GM23338 (cell line): ENCODE data around the gene DMD. TPM values are rescaled to one million over a fixed set of nuclear protein-coding genes. Genes with fewer than 3 reads are reported as not detected.

Source experiments
- ATAC-seq: fragments of 200-7000 bp; cut with Tn5 transposase; 3 replicates; pipeline ENCODE4 v1.9.1; 2020
- DNase-seq: peaks from one replicate; pipeline ENCODE4 v3.0.0-alpha.2; 2015; ENCODE audit warnings: low spot score
- H2AFZ ChIP-seq: fragments of 200-600 bp; sonication (generic); 2 replicates; pipeline ENCODE4 v1.8.0; 2016; ENCODE audit warnings: antibody characterized with exemption, mild to moderate bottlenecking, moderate library complexity
- H3F3A ChIP-seq: fragments of 200-600 bp; sonication (generic); replicated peaks from 2 replicates; pipeline ENCODE4 v1.8.0; 2017; ENCODE audit warnings: antibody characterized with exemption, mixed run types, low read depth
- H3K27ac ChIP-seq: fragments of 200-600 bp; sonication (generic); 2 replicates; pipeline ENCODE4 v1.6.1; 2016; ENCODE audit warnings: low read depth
- H3K27me3 ChIP-seq: fragments of 200-600 bp; sonication (generic); 2 replicates; pipeline ENCODE4 v1.8.0; 2016; ENCODE audit warnings: mild to moderate bottlenecking, mixed run types, moderate library complexity; ENCODE audit not compliant: insufficient read depth
- H3K36me3 ChIP-seq: fragments of 200-600 bp; sonication (generic); 2 replicates; pipeline ENCODE4 v1.8.0; 2016; ENCODE audit warnings: mild to moderate bottlenecking; ENCODE audit not compliant: insufficient read depth
- H3K4me1 ChIP-seq: fragments of 200-600 bp; sonication (generic); 2 replicates; pipeline ENCODE4 v1.8.0; 2016; ENCODE audit warnings: mild to moderate bottlenecking, moderate library complexity; ENCODE audit not compliant: insufficient read depth
- H3K4me2 ChIP-seq: fragments of 200-600 bp; sonication (generic); 2 replicates; pipeline ENCODE4 v1.7.1; 2017; ENCODE audit warnings: mixed run types
- H3K4me3 ChIP-seq: fragments of 200-600 bp; sonication (generic); 2 replicates; pipeline ENCODE4 v1.6.1; 2016; ENCODE audit warnings: mixed run types
- H3K79me2 ChIP-seq: fragments of 200-600 bp; sonication (generic); replicated peaks from 2 replicates; pipeline ENCODE4 v1.8.0; 2017; ENCODE audit warnings: mild to moderate bottlenecking; ENCODE audit not compliant: insufficient read depth
- H3K9me2 ChIP-seq: fragments of 200-600 bp; sonication (generic); 2 replicates; pipeline ENCODE4 v1.8.0; 2017; ENCODE audit not compliant: insufficient read depth
- H4K20me1 ChIP-seq: fragments of 200-600 bp; sonication (generic); replicated peaks from 2 replicates; pipeline ENCODE4 v1.8.0; 2017; ENCODE audit warnings: mild to moderate bottlenecking; ENCODE audit not compliant: insufficient read depth
- H3K27ac Mint-ChIP-seq: 2 replicates; pipeline ENCODE4 v1.8.0; 2020; ENCODE audit warnings: inconsistent platforms, mild to moderate bottlenecking, moderate library complexity, mixed read lengths
- H3K27me3 Mint-ChIP-seq: 3 replicates; pipeline ENCODE4 v1.8.0; 2022; ENCODE audit warnings: low read depth, mild to moderate bottlenecking, moderate library complexity, mixed read lengths, inconsistent platforms; ENCODE audit not compliant: insufficient read depth, poor library complexity
- H3K36me3 Mint-ChIP-seq: 3 replicates; pipeline ENCODE4 v1.8.0; 2021; ENCODE audit warnings: low read depth, mild to moderate bottlenecking, inconsistent platforms, moderate library complexity, mixed read lengths
- H3K4me1 Mint-ChIP-seq: 3 replicates; pipeline ENCODE4 v1.8.0; 2020; ENCODE audit warnings: mild to moderate bottlenecking, inconsistent platforms, mixed read lengths
- H3K4me3 Mint-ChIP-seq: 3 replicates; pipeline ENCODE4 v1.8.0; 2021; ENCODE audit warnings: moderate library complexity, mild to moderate bottlenecking, inconsistent platforms, mixed read lengths
- H3K9me3 Mint-ChIP-seq: 3 replicates; pipeline ENCODE4 v1.8.0; 2020; ENCODE audit warnings: moderate library complexity, mild to moderate bottlenecking, inconsistent platforms, mixed read lengths
- CREB1 ChIP-seq: fragments of 250-450 bp; sonication (Bioruptor Pico); IDR thresholded peaks from 2 replicates; pipeline ENCODE4 v1.5.0; 2020; ENCODE audit warnings: low read depth, mild to moderate bottlenecking, moderate library complexity
- CTCF ChIP-seq, 2 experiments: fragments of 200-600 bp in 1 of 2; sonication (generic) in 1 of 2; conservative IDR thresholded peaks; 2 replicates each; pipeline versions ENCODE4 v1.5.1 to v1.6.1; 2016 to 2017; ENCODE audit warnings: antibody characterized with exemption in 2 of 2, low read depth in 2 of 2, mild to moderate bottlenecking in 2 of 2, moderate library complexity in 1 of 2
- ETS1 ChIP-seq: IDR thresholded peaks from 2 replicates; pipeline ENCODE4 v1.6.1; 2016; ENCODE audit warnings: antibody characterized with exemption
- EZH2 ChIP-seq: fragments of 200-600 bp; sonication (generic); IDR thresholded peaks from one replicate; pipeline ENCODE4 v1.8.0; 2017; ENCODE audit warnings: antibody characterized with exemption, mild to moderate bottlenecking, low read depth; ENCODE audit not compliant: unreplicated experiment
- EZH2phosphoT487 ChIP-seq: fragments of 200-600 bp; sonication (generic); IDR thresholded peaks from one replicate; pipeline ENCODE4 v1.8.1; 2018; ENCODE audit warnings: antibody characterized with exemption; ENCODE audit not compliant: unreplicated experiment
- JUNB ChIP-seq: IDR thresholded peaks from one replicate; pipeline ENCODE4 v1.6.1; 2016; ENCODE audit warnings: antibody characterized with exemption; ENCODE audit not compliant: unreplicated experiment
- NANOG ChIP-seq: IDR thresholded peaks from 2 replicates; pipeline ENCODE4 v1.6.1; 2016; ENCODE audit warnings: antibody characterized with exemption, borderline replicate concordance
- REST ChIP-seq: IDR thresholded peaks from one replicate; pipeline ENCODE4 v1.6.1; 2018; ENCODE audit warnings: antibody characterized with exemption; ENCODE audit not compliant: unreplicated experiment
- STAT1 ChIP-seq: IDR thresholded peaks from one replicate; pipeline ENCODE4 v1.6.1; 2016; ENCODE audit warnings: antibody characterized with exemption; ENCODE audit not compliant: unreplicated experiment
- ZNF114 ChIP-seq: fragments of 250-450 bp; sonication (Bioruptor Pico); IDR thresholded peaks from 2 replicates; pipeline ENCODE4 v1.5.0; 2020; ENCODE audit warnings: mild to moderate bottlenecking, moderate library complexity
- ZNF331 ChIP-seq: fragments of 250-450 bp; sonication (Bioruptor Pico); IDR thresholded peaks from 2 replicates; pipeline ENCODE4 v1.5.0; 2020; ENCODE audit warnings: low read depth, mild to moderate bottlenecking, moderate library complexity
- polyA plus RNA-seq: library from polyadenylated mRNA; unstranded; fragments of >200 nt; fragmentation: Nextera tagmentation; extraction: Ambion mirVana; gene quantifications from 2 replicates; pipeline ENCODE4 v1.2.1, GENCODE V29; 2016
- total RNA-seq: library from RNA; depleted of rRNA; stranded (reverse); fragments of >200 nt; shearing (Covaris generic); gene quantifications from 2 replicates; pipeline ENCODE4 v1.2.3, GENCODE V29; 2014

DMD gene
- total and polyA plus RNA-seq, 2 experiments from 2014 or later = 4.5 to 7.6 TPM

- H3K9me2 ChIP-seq = no peaks in the 10 kb centered on the region
- no peak for ATAC-seq
- no peak overlapping the region; the same call in 1 of the 2 replicates for H3K27ac Mint-ChIP-seq
Observed at GRCh38 chrX:33045882-33046281, 165.5 kb downstream of the DMD start.

GRCh38 chrX:33045245-33045644 lies 166.1 kb downstream of the DMD start:
- H3K4me3 ChIP-seq = no peak overlapping the region
- H4K20me1 ChIP-seq = no peaks in the 10 kb centered on the region
- no peak overlapping the region for H3K4me2 ChIP-seq
- peaks cover 3% of the 10 kb centered on the region for H3K27me3 Mint-ChIP-seq
- no peak overlapping the region for H3K27ac Mint-ChIP-seq
- H3K36me3 Mint-ChIP-seq = peaks cover 4% of the 10 kb centered on the region; the same call in 2 of the 3 replicates
- no peaks in the 10 kb centered on the region for H3K79me2 ChIP-seq
- H3K27ac ChIP-seq = no peak overlapping the region
- no peaks in the 10 kb centered on the region for H3K9me2 ChIP-seq
- no peaks in the 10 kb centered on the region for H3K27me3 ChIP-seq
- H3K4me1 Mint-ChIP-seq = peaks cover 3% of the 10 kb centered on the region; the same call in 1 of the 3 replicates
- no peak overlapping the region for H2AFZ ChIP-seq
- peaks cover 15% of the 10 kb centered on the region; the same call in 2 of the 3 replicates for H3K9me3 Mint-ChIP-seq
- DNase-seq (no peak), ATAC-seq (no peak)
- H3K36me3 ChIP-seq = no peaks in the 10 kb centered on the region
- no peak overlapping the region for H3K4me3 Mint-ChIP-seq
- H3K4me1 ChIP-seq = no peaks in the 10 kb centered on the region
- no peaks in the 10 kb centered on the region for H3F3A ChIP-seq
- TF ChIP-seq ETS1 (no peak), EZH2phosphoT487 (no peak), NANOG (no peak), CREB1 (no peak), REST (no peak), ZNF114 (CRISPR knock-in tag) (no peak), EZH2 (no peak), STAT1 (no peak), ZNF331 (no peak), JUNB (no peak)

More at GRCh38 chrX:33045882-33046281, 165.5 kb downstream of the DMD start:
- DNase-seq = no peak
- no peak for TF ChIP-seq ETS1
- no peak for TF ChIP-seq CREB1
- TF ChIP-seq NANOG = no peak
- no peak for TF ChIP-seq ZNF114 (CRISPR knock-in tag)
- no peak for TF ChIP-seq ZNF331
- TF ChIP-seq JUNB = no peak
- no peak for TF ChIP-seq CTCF (conservative IDR thresholded peaks at IDR 0.05; ENCODE audit: low read depth in 2 of 2)
- TF ChIP-seq STAT1 = no peak
- peaks cover 15% of the 10 kb centered on the region; the same call in 2 of the 3 replicates for H3K9me3 Mint-ChIP-seq
- no peaks in the 10 kb centered on the region for H3K4me1 ChIP-seq
- no peaks in the 10 kb centered on the region for H3K79me2 ChIP-seq
- H3K27me3 ChIP-seq = no peaks in the 10 kb centered on the region
- no peak overlapping the region for H3K27ac ChIP-seq
- no peaks in the 10 kb centered on the region for H4K20me1 ChIP-seq
- H3K36me3 ChIP-seq = no peaks in the 10 kb centered on the region
- no peaks in the 10 kb centered on the region for H3F3A ChIP-seq
- H3K4me3 Mint-ChIP-seq = no peak overlapping the region
- no peak overlapping the region for H2AFZ ChIP-seq
- no peak overlapping the region for H3K4me2 ChIP-seq
- peaks cover 4% of the 10 kb centered on the region; the same call in 2 of the 3 replicates for H3K36me3 Mint-ChIP-seq
- H3K27me3 Mint-ChIP-seq = peaks cover 3% of the 10 kb centered on the region
- no peak overlapping the region for H3K4me3 ChIP-seq
- peaks cover 3% of the 10 kb centered on the region; the same call in 1 of the 3 replicates for H3K4me1 Mint-ChIP-seq
